GM19239 (cell line): ENCODE data around the gene PAN2.
A peak's percentile ranks its signal among the peaks of the same experiment; 100 is the strongest.
"Not testable (repeated sequence)": the region's sequence is repeated elsewhere in the genome, so short reads cannot be mapped to it uniquely, and the experiment has no call there.

Experiments used
- DNase-seq: peaks from one replicate; pipeline ENCODE4 v3.0.0; 2011; ENCODE audit warnings: low spot score; ENCODE audit not compliant: insufficient read length
- FAIRE-seq: peaks from 2 replicates; lab custom pipeline; 2011; peaks lifted over from hg19 to GRCh38; lab: Jason Lieb, UNC

Gene PAN2

GRCh38 chr12:56333679-56334489 is at the start of gene PAN2:
Gene PAN2 (minus strand): TSS chr12:56334000. CDS start chr12:56333094, 906 bp downstream.
- peak; percentile 87 for FAIRE-seq

GRCh38 chr12:56382611-56383010 is 48.8 kb upstream of the PAN2 start:
- no peak for DNase-seq
- FAIRE-seq: no peak

More at GRCh38 chr12:56333679-56334489, at the start of gene PAN2:
- peak; percentile 94 for DNase-seq

- no peak for DNase-seq
- no peak for FAIRE-seq
Observed at GRCh38 chr12:56377989-56378316, 44.2 kb upstream of the PAN2 start.

GRCh38 chr12:56377310-56377988 is 43.6 kb upstream of the PAN2 start:
- FAIRE-seq: peak; percentile 70
- DNase-seq: no peak

GRCh38 chr12:56375598-56376434 is 42.0 kb upstream of the PAN2 start:
- FAIRE-seq (peak; percentile 60), DNase-seq (no peak)

GRCh38 chr12:56374726-56375597 is 41.2 kb upstream of the PAN2 start:
- FAIRE-seq: peak; percentile 80

GRCh38 chr12:56373515-56373914 is 39.7 kb upstream of the PAN2 start:
- DNase-seq (no peak), FAIRE-seq (no peak)

More at GRCh38 chr12:56374726-56375597, 41.2 kb upstream of the PAN2 start:
- no peak for DNase-seq

GRCh38 chr12:56366948-56367347 is 33.1 kb upstream of the PAN2 start:
- FAIRE-seq (no peak), DNase-seq (no peak)

- no peak for FAIRE-seq
- DNase-seq: no peak
Observed at GRCh38 chr12:56362130-56363059, 28.6 kb upstream of the PAN2 start, which contains the start of gene APOF. Gene APOF (minus strand): TSS chr12:56362857. CDS start chr12:56362745, 112 bp downstream.

GRCh38 chr12:56361487-56362129 is 27.8 kb upstream of the PAN2 start:
- DNase-seq (no peak), FAIRE-seq (no peak)

GRCh38 chr12:56359851-56360767 is 26.3 kb upstream of the PAN2 start, which contains the start of gene STAT2:
Gene STAT2 (minus strand): TSS chr12:56360107. CDS start chr12:56356571, 3,536 bp downstream.
- DNase-seq: peak; percentile 77
- peak; percentile 99 for FAIRE-seq

- FAIRE-seq (peak; percentile 91), DNase-seq (no peak)
Observed at GRCh38 chr12:56358836-56359532, 25.2 kb upstream of the PAN2 start.

- FAIRE-seq (no peak), DNase-seq (no peak)
Observed at GRCh38 chr12:56351325-56351724, 17.5 kb upstream of the PAN2 start.

- FAIRE-seq: no peak
- DNase-seq: no peak
Observed at GRCh38 chr12:56350662-56351061, 16.9 kb upstream of the PAN2 start.

- FAIRE-seq: no peak
- DNase-seq: no peak
Observed at GRCh38 chr12:56348776-56349175, 15.0 kb upstream of the PAN2 start.

GRCh38 chr12:56347255-56347654 is 13.5 kb upstream of the PAN2 start:
- FAIRE-seq, DNase-seq: not testable (repeated sequence)
